Loucy (cell line): ENCODE results near the gene PPP1R14C.

Experiments used
- EZH2phosphoT487 ChIP-seq: fragments of 200-600 bp; IDR thresholded peaks from 2 replicates; pipeline ENCODE4 v1.6.1; 2018; ENCODE audit warnings: antibody characterized with exemption, mild to moderate bottlenecking, moderate library complexity, borderline replicate concordance
- TF ChIP-seq, protein P1 (sequence below): fragments of 200-600 bp; sonication (generic); conservative IDR thresholded peaks from 2 replicates; pipeline ENCODE4 v1.5.1; 2014; ENCODE audit warnings: mild to moderate bottlenecking, antibody characterized with exemption, low read length

DNA sequence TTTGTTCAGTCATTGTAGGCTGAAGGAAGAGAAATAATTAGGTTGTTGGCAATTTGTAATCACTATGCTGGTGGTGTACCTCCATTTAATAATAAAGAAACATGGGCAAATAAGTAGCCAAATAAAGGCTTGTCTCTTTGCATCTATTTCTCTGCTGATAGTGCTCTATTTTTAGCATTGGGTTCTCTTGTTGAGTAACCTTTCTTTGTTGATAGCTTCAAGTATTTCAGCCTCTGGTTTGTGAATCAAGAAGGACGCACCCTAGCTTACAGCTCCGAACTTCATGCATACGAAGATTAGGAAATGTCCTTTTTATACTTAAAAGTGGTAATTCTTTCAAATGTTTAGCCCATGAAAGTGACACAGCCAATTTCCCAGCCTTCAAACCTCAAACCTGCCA, 2.6 kb downstream of the PPP1R14C start:
- TF ChIP-seq, protein P1, sequence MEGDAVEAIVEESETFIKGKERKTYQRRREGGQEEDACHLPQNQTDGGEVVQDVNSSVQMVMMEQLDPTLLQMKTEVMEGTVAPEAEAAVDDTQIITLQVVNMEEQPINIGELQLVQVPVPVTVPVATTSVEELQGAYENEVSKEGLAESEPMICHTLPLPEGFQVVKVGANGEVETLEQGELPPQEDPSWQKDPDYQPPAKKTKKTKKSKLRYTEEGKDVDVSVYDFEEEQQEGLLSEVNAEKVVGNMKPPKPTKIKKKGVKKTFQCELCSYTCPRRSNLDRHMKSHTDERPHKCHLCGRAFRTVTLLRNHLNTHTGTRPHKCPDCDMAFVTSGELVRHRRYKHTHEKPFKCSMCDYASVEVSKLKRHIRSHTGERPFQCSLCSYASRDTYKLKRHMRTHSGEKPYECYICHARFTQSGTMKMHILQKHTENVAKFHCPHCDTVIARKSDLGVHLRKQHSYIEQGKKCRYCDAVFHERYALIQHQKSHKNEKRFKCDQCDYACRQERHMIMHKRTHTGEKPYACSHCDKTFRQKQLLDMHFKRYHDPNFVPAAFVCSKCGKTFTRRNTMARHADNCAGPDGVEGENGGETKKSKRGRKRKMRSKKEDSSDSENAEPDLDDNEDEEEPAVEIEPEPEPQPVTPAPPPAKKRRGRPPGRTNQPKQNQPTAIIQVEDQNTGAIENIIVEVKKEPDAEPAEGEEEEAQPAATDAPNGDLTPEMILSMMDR, result no peak
- no peak for TF ChIP-seq EZH2phosphoT487
